ENCODE results near the gene PPP1R2.
"Not testable (repeated sequence)": the region's sequence is repeated elsewhere in the genome, so short reads cannot be mapped to it uniquely, and the experiment has no call there.

PPP1R2 gene

DNA sequence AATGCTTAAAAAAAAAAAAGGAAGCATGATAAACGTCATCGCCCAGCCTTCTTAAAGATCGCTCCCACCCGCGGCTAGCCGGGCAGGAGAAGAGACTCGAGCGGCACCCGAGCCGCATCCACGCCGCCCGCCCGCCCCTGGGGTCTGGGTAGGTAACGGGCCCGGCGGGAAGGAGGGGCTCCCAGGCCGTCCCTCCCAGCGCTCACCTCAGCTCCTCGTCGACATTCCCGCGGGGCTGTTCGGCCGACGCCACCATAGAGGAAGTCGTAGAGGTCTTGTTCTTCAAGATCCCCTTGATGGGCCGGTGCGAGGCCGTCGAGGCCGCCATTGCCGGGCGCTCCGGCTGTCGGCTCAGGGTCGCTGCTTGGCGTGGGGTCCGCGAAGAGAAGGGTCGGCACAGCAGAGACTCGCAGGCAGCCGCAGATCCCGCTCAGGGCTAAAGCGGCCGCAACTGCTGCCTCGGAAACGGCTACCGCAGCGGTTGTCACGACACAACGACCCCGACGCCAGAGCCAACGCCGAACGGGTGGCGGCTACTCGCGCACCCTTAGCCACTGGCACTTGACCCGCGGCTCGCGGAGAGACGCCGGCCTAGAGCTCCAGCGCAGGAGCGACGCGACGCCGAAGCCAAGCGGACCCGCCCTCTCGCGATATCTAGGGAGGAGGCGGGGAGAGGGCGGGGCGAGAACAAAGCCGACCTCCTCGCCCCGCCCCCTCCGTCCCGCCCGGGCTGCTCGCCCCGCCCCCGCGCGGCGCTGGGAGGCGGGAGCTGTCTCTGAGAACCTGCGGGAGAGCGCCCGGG is at the start of gene PPP1R2:
Gene PPP1R2 (minus strand): TSS at position 628 of the 802 bp plus-strand sequence. CDS start 300 bp downstream, at position 328.
- peak within 1 kb of the TSS; percentile 83 for H3K4me3 ChIP-seq (ENCODE audit: low read depth, low read length)

DNA sequence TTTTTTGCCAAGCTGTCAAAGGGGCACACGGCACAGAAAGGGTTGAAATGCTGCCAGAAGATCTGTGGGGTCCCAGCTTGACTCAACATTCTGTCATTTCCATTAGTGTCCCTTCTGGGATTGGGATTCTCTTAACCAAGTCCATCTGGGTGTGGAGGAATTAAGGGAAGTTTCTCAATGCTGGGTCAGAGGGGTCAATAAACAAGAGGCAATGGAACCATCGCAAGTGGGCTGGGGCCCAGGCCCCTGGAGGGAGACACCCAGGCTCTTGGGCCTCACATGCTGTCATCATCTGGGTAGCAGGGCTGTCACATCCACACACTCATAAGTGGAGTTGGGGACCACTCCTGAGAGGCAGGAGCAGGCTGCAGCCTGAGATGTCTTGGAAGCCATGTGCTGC is 48.7 kb upstream of the PPP1R2 start:
- H3K4me3 ChIP-seq (ENCODE audit: low read depth, low read length): no peak overlapping the region

DNA sequence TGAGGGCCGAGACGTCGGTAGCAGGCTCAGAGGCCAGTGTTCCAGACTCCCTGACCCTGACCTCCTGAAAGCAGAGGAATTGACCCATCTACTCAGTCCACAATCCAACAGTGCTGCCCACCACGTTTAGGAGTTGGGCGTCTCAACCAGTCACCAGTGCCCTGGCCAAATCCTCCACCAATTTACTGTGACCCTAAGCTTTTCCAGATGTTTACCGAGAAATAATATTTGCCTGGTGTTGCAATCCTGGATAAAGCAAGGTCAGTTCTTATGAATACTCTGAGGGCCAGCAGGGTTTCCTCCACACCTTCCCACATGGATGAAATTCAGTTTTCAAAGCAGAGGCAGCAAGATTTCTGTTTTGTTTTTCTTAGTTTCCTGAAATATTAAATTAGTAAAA is 48.1 kb upstream of the PPP1R2 start:
- H3K4me3 ChIP-seq (ENCODE audit: low read depth, low read length): no peak overlapping the region

DNA sequence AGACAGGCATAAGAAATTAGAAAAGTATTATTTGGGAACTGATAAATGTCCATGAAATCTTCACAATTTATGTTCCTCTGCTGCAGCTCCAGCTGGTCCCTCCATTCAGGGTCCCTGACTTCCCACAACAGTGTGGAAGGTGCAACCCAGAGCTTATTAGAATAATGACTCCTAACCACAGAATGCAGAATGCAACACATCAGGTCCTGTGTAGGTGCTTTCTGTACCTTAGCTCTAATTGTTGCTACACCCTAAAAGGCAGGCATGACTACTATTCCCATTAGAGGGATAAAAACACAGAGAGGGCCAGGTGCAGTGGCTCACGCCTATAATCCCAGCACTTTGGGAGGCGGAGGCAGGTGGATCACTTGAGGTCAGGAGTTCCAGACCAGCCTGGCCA is 47.3 kb upstream of the PPP1R2 start:
- not testable (repeated sequence) for H3K4me3 ChIP-seq (ENCODE audit: low read depth, low read length)

DNA sequence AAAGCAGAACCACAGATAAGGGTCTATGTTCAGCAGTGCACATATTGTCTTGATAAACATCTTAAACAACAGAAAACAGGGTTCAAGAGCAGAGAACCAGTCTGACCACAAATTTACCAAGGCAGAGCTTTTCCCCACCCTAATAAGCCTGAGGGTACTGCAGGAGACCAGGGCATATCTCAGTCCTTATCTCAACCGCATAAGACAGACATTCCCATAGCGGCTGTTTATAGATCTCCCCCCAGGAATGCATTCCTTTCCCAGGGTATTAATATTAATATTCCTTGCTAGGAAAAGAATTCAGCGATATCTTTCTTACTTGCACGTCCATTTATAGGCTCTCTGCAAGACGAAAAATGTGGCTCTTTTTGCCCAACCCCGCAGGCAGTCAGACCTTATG is 46.7 kb upstream of the PPP1R2 start:
- H3K4me3 ChIP-seq (ENCODE audit: low read depth, low read length): not testable (repeated sequence)

DNA sequence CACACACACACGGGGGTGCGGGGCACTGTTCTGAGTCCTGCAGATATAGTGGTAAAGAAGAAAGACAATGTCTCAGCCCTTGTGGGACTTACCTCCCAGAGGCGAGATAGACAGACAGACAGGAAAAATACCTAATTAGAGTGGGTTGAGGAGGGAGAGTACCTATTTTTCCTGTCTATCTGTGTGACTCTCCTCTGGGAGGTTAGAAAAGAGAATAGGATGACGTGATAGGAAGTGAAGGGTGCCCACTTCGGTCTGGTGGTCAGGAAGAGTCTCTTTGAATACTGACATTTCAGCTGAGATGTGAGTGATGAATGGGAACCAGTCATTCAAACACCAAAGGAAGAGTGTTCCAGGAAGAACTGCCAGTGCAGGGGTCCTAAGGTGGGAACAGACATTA is 44.7 kb upstream of the PPP1R2 start:
- no peak overlapping the region for H3K4me3 ChIP-seq (ENCODE audit: low read depth, low read length)

DNA sequence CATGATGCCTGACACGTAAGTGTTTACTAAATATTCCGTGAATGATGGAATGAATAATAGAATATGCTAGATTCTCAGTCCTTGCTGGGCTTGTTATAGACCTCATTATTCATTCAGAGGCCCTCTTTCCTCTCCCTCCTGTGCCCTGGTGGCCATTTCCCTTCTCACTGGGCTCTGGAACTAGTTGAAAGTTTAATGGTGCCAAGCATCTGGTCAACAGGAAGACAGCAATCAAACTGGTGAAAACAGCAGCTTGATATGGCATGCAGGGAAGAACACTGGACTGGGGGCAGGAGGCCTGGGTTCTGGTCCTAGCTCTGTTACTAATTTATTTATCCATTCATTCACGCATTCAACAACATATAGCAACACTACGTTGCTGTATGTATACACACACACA is 44.3 kb upstream of the PPP1R2 start:
- H3K4me3 ChIP-seq (ENCODE audit: low read depth, low read length): no peak overlapping the region

DNA sequence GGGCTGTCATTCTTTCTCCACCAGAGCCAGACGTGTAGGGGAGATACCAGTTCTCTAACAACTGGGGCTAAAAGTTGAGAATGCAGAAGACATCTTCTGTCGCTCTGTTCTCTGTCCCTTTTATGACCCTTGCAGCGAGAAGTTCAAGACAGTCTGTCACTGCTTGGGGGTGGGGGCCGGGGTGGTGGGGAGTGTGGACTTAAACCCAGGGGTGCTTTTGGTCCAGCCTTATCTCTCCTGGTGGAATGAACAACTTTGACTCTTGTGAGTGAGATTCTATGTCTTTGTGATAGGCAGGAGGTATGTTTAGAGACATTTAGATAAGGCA is 41.4 kb upstream of the PPP1R2 start:
- no peak overlapping the region for H3K4me3 ChIP-seq (ENCODE audit: low read depth, low read length)

DNA sequence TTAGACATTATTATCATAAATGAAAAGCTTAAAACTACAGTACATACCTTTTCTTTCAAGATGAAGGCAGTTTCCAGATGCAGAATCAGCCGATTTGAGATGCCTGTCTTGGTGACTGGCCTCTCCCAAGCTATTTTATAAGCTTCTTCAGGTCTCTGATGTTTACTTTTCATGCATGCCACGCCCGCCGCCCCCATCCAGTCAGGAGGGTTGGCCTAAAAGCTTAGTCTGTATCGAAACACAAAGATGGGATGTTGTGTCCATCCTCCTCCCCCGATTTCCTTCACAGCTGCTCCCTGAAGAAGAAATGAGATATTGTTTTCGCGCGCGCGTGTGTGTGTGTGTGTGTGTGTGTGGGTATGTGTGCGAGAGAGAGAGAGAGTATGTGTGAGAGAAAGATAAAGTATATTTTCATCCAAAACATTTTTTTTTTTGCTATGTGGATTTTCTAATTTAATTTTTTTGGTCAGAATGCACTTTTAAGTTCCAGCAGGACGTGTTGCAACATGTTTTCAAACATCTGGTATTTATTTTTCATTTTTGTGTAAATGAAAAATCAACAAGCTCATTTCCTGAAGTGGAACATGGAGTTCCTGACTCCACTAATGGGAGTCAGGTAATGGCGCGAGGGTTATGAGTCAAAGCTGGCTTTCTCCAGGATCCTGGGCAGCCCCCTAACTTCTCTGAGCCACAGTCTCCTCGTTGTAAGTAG is 40.9 kb upstream of the PPP1R2 start, which contains the start of gene APOD:
Gene APOD (minus strand): TSS at position 110 of the 712 bp plus-strand sequence. CDS start 4,479 bp downstream, outside the sequence.
- H3K4me3 ChIP-seq (ENCODE audit: low read depth, low read length): no peak within 1 kb of the TSS

DNA sequence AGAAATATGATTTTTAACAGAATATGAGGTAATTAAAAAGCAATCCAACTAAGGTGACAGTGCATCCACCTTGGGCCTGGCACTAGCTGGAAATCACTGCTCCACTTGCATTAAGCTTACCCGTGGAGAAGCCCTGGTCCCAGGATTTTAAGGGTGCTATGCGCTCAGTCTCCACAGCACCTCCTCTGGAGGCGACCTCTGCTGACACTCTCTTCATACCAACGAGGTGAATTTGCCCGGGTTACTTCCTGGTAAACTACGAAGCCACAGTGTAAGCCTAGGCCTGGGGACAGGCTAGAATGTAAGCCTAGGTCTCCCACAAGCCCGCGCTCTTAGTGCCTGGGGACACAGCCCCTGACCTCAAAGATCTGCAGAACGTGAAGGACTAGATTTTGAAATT is 39.8 kb upstream of the PPP1R2 start:
- no peak overlapping the region for H3K4me3 ChIP-seq (ENCODE audit: low read depth, low read length)

DNA sequence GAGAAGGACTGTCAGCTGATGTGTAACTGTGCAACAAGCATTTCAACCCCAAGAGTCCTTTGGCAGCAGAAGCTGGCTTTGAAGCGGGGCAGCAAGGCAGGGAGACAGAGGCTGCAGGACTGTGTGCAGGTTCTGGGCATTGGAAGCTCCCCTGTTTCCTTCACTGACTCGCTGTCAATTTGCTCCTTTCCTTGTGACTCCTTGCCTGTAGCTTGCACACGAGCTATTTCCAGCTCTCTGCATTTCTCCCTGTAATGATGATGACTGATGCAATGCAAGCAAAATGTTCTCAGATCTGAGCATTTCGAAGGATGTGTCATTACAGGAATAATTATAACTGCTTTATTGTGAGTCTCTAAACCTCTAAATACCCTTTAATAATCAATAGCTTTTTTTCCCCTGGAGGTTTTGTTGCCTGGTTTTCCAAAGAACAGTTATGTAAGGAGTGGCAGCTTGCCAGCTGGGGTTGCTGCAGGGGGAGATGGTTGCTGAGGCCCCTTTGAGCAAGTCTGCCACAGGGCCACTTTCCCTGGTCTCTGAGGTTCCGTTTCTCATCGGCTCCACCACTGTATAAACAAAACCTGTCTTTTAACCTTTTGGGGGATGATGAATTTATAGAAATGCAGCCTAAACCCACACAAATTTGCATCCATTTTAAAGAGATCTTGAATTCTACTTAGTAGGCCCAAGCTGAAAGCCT is 37.8 kb upstream of the PPP1R2 start:
- H3K4me3 ChIP-seq (ENCODE audit: low read depth, low read length): no peak overlapping the region

DNA sequence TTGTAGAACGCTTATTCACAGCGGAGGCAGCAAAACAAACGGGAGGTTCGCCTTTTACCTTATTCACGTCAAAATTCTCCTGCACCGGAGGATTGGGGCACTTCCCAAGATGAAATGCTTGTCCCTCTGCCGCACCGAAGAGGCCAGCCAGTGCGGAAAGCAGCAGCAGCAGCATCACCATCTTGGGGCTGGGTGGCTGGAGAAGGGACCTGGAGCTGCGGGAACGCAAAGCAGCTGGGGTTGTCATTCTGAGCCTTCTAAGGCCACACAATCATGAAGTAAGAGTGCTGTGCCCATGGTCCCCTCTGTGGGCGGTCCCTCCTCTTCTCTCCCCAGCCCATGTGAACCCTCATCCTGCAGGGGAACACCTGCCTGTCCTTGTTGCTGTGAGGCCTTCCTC is 36.2 kb upstream of the PPP1R2 start:
- no peak overlapping the region for H3K4me3 ChIP-seq (ENCODE audit: low read depth, low read length)

DNA sequence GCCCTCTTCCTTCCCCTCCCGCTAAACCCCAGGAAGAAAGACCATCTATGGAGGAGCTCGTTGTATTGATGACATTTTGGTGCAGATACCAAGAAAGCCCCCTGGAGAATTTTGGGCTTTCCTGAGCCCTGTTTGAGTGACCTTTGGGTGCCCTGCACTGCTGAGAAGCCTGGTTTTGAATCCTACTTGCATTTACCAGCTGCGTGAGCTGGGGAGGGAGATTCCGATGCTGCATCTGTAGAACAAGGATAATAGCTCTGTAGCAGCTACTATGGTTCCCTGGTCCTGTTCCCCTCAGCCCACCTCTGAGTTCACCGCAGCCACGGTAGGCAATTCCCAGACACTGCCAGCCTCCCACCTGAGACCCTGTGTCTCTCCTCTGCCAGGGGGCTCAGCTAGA is 35.4 kb upstream of the PPP1R2 start:
- H3K4me3 ChIP-seq (ENCODE audit: low read depth, low read length): no peak overlapping the region

DNA sequence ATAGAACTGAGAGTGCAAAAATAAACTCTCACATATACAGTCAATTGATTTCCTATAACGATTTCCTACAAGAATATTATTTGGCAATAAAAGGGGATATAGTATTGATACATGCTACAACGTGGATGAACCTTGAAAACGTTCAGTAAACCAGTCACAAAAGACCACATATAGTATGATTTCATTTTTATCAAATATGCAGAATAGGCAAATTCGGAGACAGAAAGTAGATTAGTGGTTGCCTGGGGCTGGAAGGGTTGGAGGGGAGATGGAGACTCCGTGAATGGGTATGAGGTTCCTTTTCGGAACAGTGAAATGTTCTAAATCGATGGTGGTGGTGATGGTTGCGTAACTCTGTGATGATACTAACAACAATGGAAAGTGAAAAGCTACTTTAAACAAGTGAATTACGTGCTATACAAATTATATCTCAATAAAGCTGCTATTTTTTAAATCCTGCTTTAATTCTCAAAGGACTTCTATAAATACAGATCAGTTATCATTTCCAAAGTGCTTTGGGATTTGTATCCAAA is 34.6 kb upstream of the PPP1R2 start:
- H3K4me3 ChIP-seq (ENCODE audit: low read depth, low read length): no peak overlapping the region

DNA sequence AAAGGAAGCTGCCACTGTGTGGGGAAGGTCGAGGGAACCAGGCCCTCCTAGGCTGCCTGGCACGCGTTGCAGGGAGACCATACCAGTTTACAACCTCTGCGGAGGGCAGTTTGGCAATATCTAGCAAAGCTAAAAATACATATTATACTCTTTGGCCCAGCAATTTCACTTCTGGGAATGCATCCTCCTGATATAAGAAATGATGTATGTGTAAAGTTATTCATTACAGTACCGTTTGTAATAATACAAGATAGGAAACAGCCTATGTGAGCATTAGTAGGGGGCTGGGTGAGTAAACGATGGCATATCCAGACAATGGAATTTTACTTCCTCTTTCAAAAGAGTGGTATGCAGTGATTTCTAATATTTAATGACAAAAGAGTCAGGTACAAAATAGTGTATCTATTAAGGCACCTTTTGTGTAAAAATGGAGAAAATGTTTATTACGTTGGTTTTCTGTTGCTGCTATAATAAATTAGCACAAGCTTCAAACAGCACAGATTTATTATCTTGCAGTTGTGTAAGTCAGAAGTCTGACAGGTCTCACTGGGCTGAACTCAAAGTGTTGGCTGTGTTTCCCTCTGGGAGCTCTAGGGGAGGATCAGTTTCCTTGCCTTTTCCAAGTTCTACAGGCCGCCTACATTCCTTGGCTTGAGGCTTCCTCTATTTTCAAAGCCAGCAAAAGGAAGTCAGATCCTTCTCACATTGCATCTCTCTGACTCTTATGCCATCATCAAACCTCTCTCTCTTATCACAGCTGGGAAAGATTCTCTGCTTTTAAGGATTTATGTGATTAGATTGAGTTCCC is 31.6 kb upstream of the PPP1R2 start:
- H3K4me3 ChIP-seq (ENCODE audit: low read depth, low read length): no peak overlapping the region

DNA sequence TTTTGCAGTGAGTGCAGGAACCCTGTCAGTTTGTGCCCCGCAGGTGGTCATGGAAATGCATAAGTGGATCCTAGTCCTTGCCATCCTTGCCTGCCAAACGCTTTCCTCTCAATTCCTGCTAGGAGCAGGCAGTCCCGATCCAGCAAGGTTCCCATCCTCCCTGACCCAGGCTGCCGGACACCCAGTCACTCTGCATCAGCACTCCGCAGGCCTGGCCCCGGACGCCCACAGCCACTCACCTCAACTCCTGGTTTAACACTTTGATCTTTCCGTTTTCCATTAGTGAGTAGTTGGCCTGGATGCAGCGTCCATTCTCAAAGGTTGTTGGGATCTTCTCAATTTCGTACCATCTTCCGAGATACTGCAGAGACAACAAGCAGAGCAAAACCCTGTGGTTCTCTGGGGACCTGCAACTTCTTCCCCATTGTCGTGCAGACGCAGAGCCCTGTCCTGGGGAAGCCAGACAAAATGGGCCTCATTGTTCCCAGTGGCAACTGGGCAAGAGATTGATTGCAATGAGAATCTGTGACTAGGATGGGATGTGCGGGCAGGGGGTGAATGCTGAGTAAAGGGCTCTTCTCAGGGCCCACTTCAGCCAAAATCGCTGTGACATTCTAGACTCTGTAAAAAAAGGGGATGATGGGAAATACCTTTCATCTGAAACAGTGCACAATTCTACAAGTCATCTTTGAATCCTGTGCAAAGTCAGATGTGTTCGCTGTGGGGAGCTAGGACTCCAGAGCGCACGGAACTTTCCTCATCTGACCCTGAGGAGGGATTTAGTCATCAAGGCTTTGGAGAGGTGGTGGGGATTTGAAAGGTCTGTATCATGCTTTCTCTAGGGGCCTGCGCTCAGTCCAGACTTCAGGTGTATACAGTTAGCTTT is 30.7 kb upstream of the PPP1R2 start:
- H3K4me3 ChIP-seq (ENCODE audit: low read depth, low read length): no peak overlapping the region

DNA sequence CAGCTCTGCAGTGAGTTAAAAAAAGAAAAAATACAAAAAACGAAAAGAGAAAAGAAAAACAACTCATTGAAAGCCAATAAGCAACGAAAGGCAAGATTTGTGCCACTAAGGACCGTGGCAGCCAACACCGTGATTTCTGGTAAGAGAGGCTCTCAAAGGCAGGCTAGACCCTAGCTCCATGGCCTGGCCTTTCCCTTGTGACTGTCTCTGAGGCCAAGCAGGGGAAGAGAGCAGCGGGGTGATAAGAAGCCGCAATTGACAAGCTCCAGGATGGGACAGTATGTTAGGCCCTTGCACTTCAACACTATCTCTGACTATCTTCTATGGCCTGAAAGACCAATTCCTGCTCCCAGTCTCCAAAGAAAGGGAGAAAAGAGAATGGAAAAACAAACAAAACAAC is 28.2 kb upstream of the PPP1R2 start:
- no peak overlapping the region for H3K4me3 ChIP-seq (ENCODE audit: low read depth, low read length)

DNA sequence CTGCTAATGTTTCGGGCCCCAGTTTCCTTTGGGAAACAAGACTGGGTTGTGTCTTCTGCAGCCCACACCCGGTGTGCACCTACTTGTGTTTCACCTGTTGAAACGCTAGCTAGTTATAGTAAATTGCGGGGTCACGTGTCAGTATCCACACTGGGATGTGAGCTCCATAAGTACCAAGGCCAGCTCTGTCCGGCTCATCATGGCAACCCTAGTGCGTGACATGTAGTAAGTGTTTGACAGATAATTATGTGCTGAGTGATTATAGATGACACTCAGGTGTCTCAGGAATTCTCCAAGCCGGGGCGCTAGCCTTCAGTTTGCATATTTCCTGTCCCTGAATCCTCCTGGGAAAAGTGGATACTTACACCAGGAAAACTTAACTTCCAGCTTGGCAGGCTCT is 27.8 kb upstream of the PPP1R2 start:
- H3K4me3 ChIP-seq (ENCODE audit: low read depth, low read length): no peak overlapping the region

DNA sequence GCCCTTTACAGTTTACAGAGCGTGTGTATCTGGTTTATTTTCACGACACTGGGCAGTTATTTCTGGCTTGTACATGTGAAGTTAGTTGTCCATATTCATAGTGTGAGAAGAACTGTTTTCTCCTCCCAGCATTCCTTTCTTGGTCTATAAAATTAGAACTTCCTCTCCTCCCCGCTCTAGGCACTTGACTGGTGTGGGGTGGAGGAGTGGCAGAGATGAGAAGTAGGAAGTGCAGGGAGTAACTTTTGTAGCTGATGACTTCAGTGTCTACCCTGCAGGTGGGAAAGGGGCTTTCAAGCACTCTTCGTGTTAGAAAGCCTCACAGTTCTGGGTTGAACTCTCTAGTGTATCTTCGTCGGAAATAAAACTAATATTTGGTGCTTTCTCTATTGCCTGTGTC is 27.2 kb upstream of the PPP1R2 start:
- H3K4me3 ChIP-seq (ENCODE audit: low read depth, low read length): no peak overlapping the region

DNA sequence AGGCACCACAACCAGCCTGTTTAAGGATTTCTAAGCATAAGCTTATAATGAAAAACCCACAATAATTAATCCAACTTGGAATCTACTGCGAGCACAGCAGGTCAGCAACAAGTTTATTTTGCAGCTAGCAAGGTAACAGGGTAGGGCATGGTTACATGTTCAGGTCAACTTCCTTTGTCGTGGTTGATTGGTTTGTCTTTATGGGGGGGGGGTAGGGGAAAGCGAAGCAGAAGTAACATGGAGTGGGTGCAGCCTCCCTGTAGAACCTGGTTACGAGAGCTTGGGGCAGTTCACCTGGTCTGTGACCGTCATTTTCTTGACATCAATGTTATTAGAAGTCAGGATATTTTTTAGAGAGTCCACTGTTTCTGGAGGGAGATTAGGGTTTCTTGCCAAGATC is 25.5 kb upstream of the PPP1R2 start:
- H3K4me3 ChIP-seq (ENCODE audit: low read depth, low read length): no peak overlapping the region

Data from iPS-11a (cell line).